ENCODE measurements around the gene UGGT1. TPM values are rescaled to one million over a fixed set of nuclear protein-coding genes. Genes with fewer than 3 reads are reported as not detected.

Gene UGGT1
- total and polyA plus RNA-seq, 2 donors from 2014 or later, result 7.0 to 52.3 TPM

GRCh38 chr2:128058114-128058513, 32.9 kb upstream of the UGGT1 start:
- no peak overlapping the region for H3K4me3 ChIP-seq (ENCODE audit: low read length in 3 of 3)
- FAIRE-seq, result no peak
- H3K27me3 ChIP-seq (ENCODE audit: control insufficient read depth, insufficient read depth, low read length), result no peaks in the 10 kb centered on the region

DNA sequence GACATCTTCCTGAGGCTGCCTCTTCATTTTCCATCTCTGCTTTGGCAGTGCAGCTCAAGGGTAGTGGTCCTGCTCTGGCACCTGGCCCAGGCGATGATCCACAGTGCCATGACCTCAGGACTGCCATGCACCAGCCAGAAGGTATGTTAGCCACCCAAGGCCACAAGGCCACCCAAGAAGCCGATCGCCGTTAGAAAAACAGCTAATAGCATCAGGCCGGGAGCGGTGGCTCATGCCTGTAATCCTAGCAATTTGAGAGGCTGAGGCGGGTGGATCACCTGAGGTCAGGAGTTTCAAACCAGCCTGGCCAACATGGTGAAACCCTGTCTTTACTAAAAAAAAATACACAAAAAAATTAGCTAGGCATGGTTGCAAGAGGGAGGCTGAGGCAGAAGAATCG, 28.4 kb upstream of the UGGT1 start:
- intact Hi-C loops (cut with DNase I), result no loop called here
- H3K27me3 ChIP-seq (ENCODE audit: control insufficient read depth, insufficient read depth, low read length), result no peaks in the 10 kb centered on the region
- H3K36me3 ChIP-seq (ENCODE audit: control insufficient read depth in 2 of 3, insufficient read depth in 3 of 3, low read length in 3 of 3), result no peaks in the 10 kb centered on the region
- H3K9ac ChIP-seq (ENCODE audit: low read length in 3 of 3), result no peak overlapping the region
- H3K4me3 ChIP-seq (ENCODE audit: low read length in 3 of 3), result no peak overlapping the region
- DNase-seq, result no peak
- H3K9me3 ChIP-seq (ENCODE audit: control insufficient read depth in 2 of 3, insufficient read depth in 1 of 3, low read length in 3 of 3), result no peaks in the 10 kb centered on the region
- H3K27ac ChIP-seq (ENCODE audit: low read depth in 2 of 2, low read length in 2 of 2), result no peak overlapping the region
- no peak for FAIRE-seq
- H3K4me1 ChIP-seq (ENCODE audit: control insufficient read depth in 2 of 3, insufficient read depth in 2 of 3, low read depth in 1 of 3, low read length in 3 of 3), result no peaks in the 10 kb centered on the region
- no peak for TF ChIP-seq CTCF (IDR thresholded peaks at IDR 0.05; ENCODE audit: borderline replicate concordance, extremely low read depth, insufficient read depth)

More at GRCh38 chr2:128058114-128058513, 32.9 kb upstream of the UGGT1 start:
- no peak for TF ChIP-seq CTCF (IDR thresholded peaks at IDR 0.05; ENCODE audit: borderline replicate concordance, extremely low read depth, insufficient read depth)
- Histone ChIP-seq H3K4me1 (ENCODE audit: control insufficient read depth in 2 of 3, insufficient read depth in 2 of 3, low read depth in 1 of 3, low read length in 3 of 3) (no peaks in the 10 kb centered on the region), H3K36me3 (ENCODE audit: control insufficient read depth in 2 of 3, insufficient read depth in 3 of 3, low read length in 3 of 3) (no peaks in the 10 kb centered on the region), H3K27ac (ENCODE audit: low read depth in 2 of 2, low read length in 2 of 2) (no peak overlapping the region), H3K9ac (ENCODE audit: low read length in 3 of 3) (no peak overlapping the region), H3K9me3 (ENCODE audit: control insufficient read depth in 2 of 3, insufficient read depth in 1 of 3, low read length in 3 of 3) (no peaks in the 10 kb centered on the region)
- intact Hi-C loops (cut with DNase I), result no loop called here
- DNase-seq, result no peak

GRCh38 chr2:128064353-128064752, 26.6 kb upstream of the UGGT1 start:
- FAIRE-seq (no peak), DNase-seq (no peak)
- no peaks in the 10 kb centered on the region for H3K9me3 ChIP-seq (ENCODE audit: control insufficient read depth in 2 of 3, insufficient read depth in 1 of 3, low read length in 3 of 3)
- H3K4me1 ChIP-seq (ENCODE audit: control insufficient read depth in 2 of 3, insufficient read depth in 2 of 3, low read depth in 1 of 3, low read length in 3 of 3), result no peaks in the 10 kb centered on the region
- H3K27ac ChIP-seq (ENCODE audit: low read depth in 2 of 2, low read length in 2 of 2), result no peak overlapping the region
- intact Hi-C loops (cut with DNase I), result no loop called here
- TF ChIP-seq CTCF (IDR thresholded peaks at IDR 0.05; ENCODE audit: borderline replicate concordance, extremely low read depth, insufficient read depth), result no peak
- no peaks in the 10 kb centered on the region for H3K27me3 ChIP-seq (ENCODE audit: control insufficient read depth, insufficient read depth, low read length)
- H3K36me3 ChIP-seq (ENCODE audit: control insufficient read depth in 2 of 3, insufficient read depth in 3 of 3, low read length in 3 of 3), result no peaks in the 10 kb centered on the region
- H3K9ac ChIP-seq (ENCODE audit: low read length in 3 of 3), result no peak overlapping the region
- H3K4me3 ChIP-seq (ENCODE audit: low read length in 3 of 3), result no peak overlapping the region

- Histone ChIP-seq H3K4me1 (ENCODE audit: control insufficient read depth in 2 of 3, insufficient read depth in 2 of 3, low read depth in 1 of 3, low read length in 3 of 3) (no peaks in the 10 kb centered on the region), H3K36me3 (ENCODE audit: control insufficient read depth in 2 of 3, insufficient read depth in 3 of 3, low read length in 3 of 3) (no peaks in the 10 kb centered on the region), H3K4me3 (ENCODE audit: low read length in 3 of 3) (no peak overlapping the region), H3K9ac (ENCODE audit: low read length in 3 of 3) (no peak overlapping the region), H3K27me3 (ENCODE audit: control insufficient read depth, insufficient read depth, low read length) (no peaks in the 10 kb centered on the region), H3K9me3 (ENCODE audit: control insufficient read depth in 2 of 3, insufficient read depth in 1 of 3, low read length in 3 of 3) (no peaks in the 10 kb centered on the region), H3K27ac (ENCODE audit: low read depth in 2 of 2, low read length in 2 of 2) (no peak overlapping the region)
- FAIRE-seq (no peak), DNase-seq (no peak)
- intact Hi-C loops (cut with DNase I), result no loop called here
- no peak for TF ChIP-seq CTCF (IDR thresholded peaks at IDR 0.05; ENCODE audit: borderline replicate concordance, extremely low read depth, insufficient read depth)
Observed at GRCh38 chr2:128069769-128070168, 21.2 kb upstream of the UGGT1 start.

Measured in kidney (tissue), 14 donors.